GM21528 (cell line): ENCODE results near the gene DHRS4.
"Not testable (repeated sequence)": the region's sequence is repeated elsewhere in the genome, so short reads cannot be mapped to it uniquely, and the experiment has no call there.

ENCODE experiments used
- ATAC-seq: cut with Tn5 transposase; IDR thresholded peaks from one replicate; pipeline ENCODE4 v1.9.1; 2021; ENCODE audit warnings: mild to moderate bottlenecking, moderate library complexity; ENCODE audit not compliant: unreplicated experiment, low FRiP score

The DHRS4 gene

DNA sequence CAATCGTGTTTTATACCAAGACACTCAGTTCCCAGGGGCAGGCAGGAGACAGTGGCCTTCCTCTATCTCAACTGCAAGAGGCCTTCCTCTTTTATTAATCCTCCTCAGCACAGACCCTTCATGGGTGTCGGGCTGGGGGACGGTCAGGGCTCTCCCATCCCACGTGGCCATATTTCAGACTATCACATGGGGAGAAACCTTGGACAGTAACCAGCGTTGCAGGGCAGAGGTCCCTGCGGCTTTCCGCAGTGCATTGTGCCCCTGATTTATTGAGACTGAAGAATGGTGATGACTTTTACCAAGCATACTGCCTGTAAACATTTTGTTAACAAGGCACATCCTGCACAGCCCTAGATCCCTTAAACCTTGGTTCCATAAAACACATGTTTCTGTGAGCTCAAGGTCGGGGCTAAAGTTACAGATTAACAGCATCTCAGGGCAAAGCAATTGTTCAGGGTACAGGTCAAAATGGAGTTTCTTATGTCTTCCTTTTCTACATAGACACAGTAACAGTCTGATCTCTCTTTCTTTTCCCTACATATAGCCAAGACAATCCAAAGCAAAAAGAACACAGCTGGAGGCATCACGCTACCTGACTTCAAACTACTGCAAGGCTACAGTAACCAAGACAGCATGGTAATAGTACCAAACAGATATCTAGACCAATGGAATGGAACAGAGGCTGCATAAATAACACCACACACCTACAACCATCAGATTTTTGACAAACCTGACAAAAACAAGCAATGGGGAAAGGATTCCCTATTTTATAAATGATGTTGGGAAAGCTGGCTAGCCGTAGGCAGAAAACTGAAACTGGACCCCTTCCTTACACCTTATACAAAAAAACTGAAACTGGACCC, 28.6 kb downstream of the DHRS4 start:
- not testable (repeated sequence) for ATAC-seq

DNA sequence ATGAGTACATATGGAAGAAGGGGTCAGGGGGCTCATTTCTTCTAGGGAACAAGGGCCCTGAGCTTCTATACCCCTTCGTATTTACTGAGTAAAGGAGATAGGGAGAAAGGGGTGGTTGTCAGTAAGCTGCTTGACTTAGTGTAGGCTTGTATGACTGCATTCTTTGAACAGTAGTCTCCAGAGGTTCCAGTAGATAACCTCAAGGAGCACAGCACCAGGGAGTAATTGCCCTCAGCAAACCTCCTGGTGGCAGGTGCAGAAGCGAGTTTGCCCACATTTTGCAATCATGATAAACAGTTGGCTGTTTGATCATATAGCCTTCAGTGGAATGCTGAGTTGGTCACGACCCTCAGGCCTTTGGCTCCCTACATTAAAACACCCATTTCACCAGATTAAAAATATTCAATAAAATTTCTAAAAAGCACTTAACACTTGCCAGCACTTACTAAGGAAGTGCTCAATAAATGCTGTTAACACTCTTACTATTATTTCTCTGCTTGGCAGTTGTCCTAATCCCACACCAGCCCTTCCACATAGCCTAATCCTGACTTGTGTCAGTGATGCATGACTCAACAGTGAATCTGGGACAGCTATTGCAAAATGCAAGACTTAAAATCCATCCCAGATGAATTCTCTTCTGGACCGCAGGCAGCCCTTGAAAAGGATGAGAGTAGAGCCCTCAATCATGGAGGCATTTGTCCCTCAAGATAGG, 31.5 kb downstream of the DHRS4 start:
- no peak for ATAC-seq

DNA sequence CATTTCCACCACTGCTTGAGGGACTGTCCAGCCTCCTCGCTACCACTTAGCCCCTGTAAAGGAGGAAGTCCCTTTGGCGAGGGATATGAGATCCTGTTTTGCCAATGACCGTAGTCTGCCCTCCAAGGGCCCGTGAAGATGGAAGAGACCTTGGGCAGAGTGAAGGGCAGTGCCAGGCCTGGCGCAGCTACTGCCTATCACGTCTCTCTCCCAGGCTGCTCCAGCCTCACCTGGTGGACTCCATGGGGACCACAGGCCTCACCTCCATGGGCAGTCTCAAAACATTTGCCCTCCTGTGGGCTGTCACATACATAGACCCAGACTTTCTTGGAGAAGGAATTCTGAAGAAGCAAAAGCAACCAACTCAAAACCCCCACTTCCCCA, 34.6 kb downstream of the DHRS4 start:
- peak; percentile 38 for ATAC-seq

DNA sequence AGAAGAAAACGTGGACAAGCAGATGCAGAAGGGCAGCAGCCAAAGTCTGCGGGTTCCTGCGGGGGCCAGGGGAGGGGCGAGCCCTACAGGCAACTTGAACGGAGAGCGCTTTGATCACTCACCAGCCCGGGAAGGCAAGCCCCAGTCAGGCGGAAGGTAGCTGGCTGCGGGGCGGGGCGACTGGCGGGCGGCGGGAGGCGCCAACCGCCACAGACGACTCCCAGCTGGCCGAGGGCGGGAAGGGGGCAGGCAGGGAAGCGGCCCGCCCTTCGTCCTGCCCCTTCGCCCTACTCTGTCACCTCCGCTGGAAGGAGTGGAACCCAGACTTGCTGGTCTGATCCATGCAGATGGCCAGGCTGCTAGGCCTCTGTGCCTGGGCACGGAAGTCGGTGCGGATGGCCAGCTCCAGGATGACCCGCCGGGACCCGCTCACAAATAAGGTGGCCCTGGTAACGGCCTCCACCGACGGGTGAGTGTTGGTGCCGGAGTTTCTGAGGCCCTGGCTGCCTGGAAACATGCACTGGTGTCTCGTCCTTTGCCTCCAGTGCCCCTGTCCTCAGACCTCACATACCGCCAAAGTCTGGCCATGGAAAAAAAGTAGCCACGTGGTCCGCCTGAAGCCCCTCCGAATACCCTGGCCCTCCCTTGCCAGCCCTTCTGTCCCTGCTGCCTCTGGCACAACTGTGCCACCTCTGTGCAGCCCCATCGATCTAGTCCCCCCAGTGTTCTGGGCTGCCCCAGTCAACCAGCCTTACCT, 35.2 kb downstream of the DHRS4 start, which contains the start of gene DHRS4L2:
Gene DHRS4L2 (plus strand): TSS at position 323 of the 757 bp plus-strand sequence. CDS start 19 bp downstream, at position 342.
- ATAC-seq = peak; percentile 82

DNA sequence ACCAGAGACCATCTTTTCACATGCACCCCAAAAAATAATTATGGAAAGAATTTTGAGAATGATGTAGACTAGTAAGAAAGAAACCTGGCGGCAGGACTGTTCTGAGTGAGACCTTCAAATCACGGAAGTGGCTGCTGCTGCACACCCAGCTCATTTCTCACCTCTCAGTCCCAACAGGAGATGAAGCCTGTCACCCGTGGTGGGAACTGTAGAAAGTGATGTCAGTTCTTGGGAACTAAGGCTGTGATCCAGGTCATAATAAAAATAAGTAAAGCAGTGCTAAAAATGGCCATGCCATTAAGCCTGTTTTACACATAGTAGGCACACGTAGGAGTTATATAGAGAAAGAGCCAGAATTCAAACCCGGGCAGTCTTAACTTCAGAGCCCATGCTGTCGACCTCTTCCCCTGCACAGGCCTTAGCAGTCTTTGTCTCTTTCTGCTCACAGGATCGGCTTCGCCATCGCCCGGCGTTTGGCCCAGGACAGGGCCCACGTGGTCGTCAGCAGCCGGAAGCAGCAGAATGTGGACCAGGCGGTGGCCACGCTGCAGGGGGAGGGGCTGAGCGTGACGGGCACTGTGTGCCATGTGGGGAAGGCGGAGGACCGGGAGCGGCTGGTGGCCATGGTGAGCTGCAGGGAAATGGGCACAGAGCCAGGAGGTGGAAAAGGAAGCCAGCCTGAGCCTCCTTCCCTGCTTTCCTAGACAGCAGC, 36.3 kb downstream of the DHRS4 start:
- ATAC-seq = not testable (repeated sequence)

DNA sequence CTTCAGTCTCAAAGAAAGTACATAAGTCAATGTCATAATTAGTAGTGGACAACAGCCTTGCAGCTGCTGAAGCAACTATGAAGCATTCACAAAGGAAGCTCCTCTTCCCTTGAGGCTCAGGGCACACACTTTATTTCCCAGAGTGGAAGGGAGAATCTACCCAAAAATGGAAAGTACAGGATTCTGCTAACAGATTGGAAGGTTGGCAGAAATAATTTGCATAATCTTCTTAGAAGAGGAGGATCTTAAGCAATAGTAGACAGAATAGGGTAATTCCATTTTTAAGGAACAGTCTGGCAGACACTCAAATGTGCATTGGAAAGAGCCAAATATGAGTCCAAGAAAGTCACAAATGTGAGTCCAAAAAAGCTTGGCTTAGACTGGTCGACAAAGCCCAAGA, 37.4 kb downstream of the DHRS4 start:
- ATAC-seq = not testable (repeated sequence)

DNA sequence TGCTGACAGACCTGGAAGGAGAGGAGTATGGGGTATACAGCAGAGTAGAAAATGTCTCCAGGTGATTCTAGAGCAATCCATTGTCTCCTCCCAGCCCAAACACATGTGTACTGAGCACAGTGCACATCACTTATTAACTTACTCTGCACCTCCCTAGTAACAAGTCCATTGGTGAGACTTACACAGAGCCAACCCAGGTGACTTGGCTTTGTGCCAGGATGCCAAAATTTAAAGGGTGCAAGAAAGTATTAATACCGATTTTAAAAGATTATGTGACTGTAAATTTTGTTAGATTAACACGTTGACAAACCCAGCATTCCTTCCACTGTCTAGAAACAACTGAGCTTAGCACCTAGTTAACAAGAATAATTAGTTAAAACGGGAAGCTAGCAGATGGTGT, 39.5 kb downstream of the DHRS4 start:
- not testable (repeated sequence) for ATAC-seq

DNA sequence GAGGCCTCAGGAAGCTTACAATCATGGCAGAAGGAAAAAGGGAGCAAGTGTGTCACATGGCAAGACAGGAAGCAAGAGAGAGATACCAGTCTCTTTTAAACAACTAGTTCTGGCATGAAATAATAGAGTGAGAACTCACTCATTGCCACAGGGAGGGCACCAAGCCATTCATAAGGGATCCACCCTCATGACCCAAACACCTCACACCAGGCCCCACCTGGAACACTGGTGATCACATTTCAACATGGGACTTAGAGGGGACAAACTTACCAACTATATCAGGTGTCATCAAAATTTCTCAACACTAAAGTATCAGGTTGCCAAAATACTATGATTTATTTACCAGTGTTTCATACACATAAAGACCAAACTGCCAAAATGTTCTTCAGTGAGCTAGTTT, 42.4 kb downstream of the DHRS4 start:
- not testable (repeated sequence) for ATAC-seq

DNA sequence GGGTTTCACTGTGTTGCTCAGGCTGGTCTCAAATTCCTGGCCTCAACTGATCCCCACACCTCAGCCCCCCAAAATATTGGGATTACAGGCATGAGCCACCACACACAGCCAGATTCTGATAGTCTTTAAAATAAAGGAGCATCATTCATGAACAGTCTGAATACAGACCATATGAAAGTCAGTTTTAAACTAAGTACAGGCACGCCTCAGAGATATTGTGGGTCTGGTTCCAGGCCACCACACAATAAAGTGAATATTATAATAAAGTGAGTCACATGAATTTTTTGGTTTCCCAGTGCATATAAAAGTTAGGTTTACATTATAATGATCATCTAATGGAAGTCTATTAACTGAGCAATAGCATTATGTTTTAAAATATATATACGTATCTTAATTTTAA, 43.3 kb downstream of the DHRS4 start:
- not testable (repeated sequence) for ATAC-seq

DNA sequence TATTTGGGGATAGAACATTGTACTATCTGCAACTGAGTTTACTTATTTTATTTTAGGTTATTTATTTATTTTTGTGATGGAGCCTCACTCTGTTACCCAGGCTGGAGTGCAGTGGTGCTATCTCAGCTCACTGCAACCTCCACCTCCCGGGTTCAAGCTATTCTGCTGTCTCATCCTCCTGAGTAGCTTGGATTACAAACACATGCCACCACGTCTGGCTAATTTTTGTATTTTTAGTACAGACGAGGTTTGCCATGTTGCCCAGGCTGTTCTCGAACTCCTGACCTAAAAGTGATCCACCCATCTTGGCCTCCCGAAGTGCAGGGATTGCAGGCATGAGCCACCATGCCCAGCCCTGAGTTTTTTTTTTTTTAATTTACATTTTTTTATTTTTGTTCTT, 46.1 kb downstream of the DHRS4 start:
- not testable (repeated sequence) for ATAC-seq

DNA sequence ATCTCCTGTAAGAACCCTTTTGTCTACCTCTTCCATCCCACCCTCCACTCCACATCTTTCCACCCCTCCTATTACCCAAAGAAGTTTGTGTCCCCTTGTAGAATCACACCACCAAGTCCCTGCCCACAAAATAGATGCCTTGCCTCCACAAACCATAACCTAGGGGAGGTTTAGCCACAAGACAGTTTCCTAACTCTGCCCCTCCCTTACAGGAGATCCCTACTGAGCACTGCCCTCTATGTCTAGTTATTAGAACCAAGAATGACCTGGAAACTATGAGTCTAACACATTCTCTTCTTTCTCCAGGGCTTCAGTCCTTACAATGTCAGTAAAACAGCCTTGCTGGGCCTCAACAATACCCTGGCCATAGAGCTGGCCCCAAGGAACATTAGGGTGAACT, 47.5 kb downstream of the DHRS4 start:
- not testable (repeated sequence) for ATAC-seq

DNA sequence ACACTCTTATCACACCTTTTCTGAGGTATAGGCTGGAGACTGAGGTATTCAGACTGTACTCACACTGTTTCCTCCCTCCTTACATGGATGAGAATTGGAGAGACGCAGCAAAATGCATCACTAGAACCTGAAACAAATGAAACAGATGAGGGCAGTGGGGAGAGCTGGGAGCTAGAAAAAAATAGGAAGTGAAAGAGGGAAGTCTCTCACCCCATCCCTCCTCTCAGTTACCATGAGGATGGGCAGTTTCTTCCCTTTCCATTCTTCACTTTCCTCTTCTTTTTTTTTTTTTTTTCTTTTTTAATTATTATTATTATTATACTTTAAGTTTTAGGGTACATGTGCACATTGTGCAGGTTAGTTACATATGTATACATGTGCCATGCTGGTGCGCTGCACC, 48.1 kb downstream of the DHRS4 start:
- ATAC-seq = not testable (repeated sequence)

DNA sequence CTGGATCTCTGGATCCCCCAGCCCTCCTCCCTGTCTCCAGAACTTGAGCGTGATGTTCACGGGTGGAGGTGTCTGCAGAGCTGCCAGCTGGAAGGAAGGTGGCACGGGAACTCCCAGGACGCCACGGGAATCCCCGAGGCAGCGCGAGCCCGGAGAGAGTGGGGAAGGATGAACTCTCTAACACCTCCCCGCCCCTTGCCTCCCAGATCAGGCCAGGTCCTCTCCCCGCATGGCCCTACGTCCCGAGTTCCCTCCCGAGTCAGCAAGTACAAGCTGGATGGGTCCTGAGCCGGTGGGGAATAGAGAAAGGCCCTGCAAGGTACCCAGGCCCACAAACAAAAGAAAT, 52.9 kb downstream of the DHRS4 start:
- peak; percentile 29 for ATAC-seq

DNA sequence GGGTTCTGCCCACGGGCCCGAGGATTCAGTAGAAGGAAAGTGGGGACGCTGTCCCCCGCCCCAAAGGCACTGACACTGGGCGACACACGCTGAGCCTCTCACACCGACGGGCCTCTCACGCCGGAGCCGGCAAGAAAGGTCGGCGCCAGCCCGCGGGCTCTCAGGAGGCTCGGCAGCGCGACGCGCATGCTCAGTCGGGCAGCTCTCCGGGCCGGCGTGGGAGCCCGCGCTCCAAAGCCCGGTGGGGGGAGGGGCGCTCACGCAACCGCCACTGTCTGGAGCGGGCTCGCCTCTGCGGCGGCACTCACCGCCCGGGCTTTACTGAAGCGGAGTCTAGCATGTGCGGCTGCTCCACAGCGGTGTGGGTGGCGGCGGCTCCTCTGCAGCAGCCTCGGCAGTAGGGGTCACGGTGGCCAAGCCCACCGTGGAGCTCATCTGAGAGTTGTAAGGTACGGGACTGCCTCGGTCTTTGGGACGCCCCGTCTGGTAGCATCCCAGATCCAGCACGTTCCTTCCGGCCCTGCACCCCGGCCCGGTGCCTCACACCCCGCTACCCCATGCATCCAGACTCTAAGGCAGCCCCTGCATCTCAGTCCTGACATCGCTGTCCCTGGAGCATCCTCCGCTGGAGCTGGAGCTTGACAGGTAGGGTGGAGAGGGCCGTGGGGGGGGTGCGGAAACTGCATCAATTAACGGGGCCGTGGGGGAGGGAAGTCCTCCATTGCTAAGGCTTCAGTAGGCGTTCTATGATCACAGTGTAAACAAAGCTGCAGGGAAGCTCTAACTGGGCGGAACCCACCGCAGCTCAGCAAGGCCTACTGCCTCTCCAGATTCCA, 53.5 kb downstream of the DHRS4 start:
- peak; percentile 93 for ATAC-seq

DNA sequence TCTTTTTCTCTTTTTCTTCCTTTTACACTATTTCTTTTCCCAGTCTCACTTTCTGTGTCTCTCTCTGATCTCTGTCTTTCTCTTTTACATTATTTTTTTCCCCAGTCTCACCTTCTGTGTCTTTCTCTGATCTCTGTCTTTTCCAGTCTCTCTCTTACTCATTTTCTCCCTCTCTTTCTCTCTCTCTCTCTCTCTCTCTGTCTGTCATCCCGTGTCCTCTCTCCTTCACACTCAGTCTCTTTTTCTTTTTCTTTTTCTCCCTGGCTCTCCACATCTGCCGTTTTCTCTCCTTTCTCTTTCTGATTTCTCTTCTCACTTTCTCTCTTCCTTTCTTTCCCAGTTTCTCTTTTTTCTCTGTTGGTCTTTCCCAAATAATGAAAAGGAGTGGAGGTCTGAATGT, 57.5 kb downstream of the DHRS4 start:
- ATAC-seq = no peak

DNA sequence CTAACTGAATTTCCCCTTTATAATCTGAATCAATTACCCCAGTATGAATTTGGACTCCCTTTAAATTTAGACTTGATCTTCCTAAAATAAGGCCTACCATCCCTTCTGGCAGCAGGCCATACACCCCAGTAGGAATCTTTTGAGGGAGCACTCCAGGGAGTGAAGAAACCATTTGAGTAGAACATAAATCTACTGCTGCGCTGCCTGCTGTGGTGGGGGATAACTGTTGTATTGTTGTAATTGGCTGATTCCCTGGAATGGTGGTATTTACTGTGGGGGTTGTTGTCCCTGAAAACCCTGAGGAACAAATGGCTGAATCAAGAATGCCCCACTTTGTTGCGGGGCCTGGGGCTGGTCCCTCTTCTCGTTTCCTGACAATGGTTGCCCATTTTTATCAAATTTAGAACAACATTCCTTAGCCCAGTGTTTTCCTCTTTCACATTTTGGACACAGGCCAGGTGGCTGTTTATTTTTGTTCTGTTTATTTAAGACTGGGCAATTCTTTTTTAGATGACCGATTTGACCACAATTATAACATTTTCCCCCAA, 59.2 kb downstream of the DHRS4 start:
- not testable (repeated sequence) for ATAC-seq

DNA sequence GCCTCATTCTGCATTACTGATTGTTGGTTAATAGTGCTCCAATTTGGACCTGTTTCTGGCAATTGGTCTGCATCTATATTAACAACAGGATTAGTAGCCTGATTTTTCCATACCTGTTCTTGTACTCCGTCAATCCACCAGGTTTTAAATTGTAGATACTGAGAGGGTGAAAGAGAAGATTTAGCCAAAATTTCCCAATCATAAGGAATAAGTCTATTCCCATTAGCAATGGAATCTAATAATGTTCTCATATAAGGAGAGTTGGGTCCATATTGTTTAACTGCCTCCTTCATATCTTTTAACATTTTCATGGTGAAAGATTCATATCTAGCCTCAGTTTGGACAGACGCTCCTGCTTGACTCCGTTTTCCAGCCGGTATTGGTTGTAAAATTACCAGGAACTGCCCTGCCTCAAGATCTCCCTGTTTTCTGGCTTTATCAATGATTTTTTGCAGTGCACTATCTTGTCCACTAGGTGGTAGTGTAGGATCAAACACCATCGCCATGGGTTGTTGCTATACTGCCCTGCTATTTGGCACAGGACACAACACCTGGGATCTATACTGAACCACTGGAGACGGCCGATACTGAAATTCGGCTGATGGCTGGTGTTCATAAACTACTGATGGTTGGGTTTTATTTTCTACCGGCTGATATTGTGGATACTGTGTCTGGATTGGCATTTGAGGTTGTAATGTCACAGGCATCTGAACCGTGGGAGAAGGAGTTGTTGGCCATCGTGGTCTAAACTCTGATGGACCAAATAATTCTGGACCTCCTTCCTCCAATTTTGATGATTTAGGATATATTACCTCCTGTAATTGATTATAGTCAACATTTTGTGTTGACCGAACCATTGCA, 60.3 kb downstream of the DHRS4 start:
- no peak for ATAC-seq

DNA sequence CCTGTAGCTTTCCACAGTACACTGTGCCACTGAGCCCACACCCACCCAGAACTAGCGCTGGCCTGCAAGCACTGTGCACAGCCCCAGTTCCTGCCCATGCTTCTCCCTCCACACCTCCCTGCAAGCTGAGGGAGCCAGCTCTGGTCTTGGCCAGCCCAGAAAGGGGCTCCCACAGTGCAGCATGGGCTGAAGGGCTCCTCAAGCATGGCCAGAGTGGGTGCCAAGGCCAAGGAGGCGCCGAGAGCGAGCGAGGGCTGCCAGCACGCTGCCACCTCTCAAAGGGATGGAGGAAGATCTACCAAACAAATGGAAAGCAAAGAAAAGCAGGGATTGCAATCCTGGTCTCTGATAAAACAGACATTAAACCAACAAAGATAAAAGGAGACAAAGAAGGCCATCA, 62.2 kb downstream of the DHRS4 start:
- not testable (repeated sequence) for ATAC-seq
